C4-2B (cell line): Measurements from ENCODE around the gene FAF1.

Experiments
- ZFX ChIP-seq: fragments of 450-650 bp; IDR thresholded peaks from 2 replicates; pipeline ENCODE4 v1.6.1; 2017
- TF ChIP-seq, protein P1 (sequence below): fragments of 450-650 bp; conservative IDR thresholded peaks from 2 replicates; pipeline ENCODE4 v1.5.1; 2017; ENCODE audit warnings: mild to moderate bottlenecking

DNA sequence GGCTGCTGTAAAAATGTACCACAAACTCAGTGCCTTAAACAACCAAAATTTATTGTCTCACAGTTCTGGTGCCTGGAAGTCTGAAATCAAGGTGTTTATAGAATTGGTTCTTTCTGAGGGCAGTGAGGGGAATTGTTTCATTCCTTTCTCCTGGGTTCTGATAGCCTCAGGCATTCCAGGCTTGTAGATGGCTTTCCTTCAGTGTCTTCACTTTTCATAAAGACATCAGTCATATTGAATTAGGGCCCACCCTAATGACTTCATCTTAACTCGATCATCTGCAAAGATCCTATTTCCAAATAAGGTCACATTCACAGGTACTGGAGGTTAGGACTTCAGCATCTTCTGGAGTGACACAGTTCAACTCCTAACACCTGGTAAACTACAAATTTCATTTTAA, 25.0 kb upstream of the FAF1 start:
- TF ChIP-seq, protein P1, sequence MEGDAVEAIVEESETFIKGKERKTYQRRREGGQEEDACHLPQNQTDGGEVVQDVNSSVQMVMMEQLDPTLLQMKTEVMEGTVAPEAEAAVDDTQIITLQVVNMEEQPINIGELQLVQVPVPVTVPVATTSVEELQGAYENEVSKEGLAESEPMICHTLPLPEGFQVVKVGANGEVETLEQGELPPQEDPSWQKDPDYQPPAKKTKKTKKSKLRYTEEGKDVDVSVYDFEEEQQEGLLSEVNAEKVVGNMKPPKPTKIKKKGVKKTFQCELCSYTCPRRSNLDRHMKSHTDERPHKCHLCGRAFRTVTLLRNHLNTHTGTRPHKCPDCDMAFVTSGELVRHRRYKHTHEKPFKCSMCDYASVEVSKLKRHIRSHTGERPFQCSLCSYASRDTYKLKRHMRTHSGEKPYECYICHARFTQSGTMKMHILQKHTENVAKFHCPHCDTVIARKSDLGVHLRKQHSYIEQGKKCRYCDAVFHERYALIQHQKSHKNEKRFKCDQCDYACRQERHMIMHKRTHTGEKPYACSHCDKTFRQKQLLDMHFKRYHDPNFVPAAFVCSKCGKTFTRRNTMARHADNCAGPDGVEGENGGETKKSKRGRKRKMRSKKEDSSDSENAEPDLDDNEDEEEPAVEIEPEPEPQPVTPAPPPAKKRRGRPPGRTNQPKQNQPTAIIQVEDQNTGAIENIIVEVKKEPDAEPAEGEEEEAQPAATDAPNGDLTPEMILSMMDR, result no peak
- TF ChIP-seq ZFX, result no peak
